WERI-Rb-1 (cell line): ENCODE results near the gene LRIG1.

Experiments
- DNase-seq: peaks from one replicate; pipeline ENCODE4 v3.0.0-alpha.2; 2020
- H3K27ac ChIP-seq: fragments of 250-450 bp; sonication (Bioruptor Pico); 2 replicates; pipeline ENCODE4 v1.5.1; 2020; ENCODE audit warnings: mild to moderate bottlenecking, moderate library complexity
- H3K27me3 ChIP-seq: fragments of 250-450 bp; sonication (Bioruptor Pico); 2 replicates; pipeline ENCODE4 v1.5.1; 2021; ENCODE audit warnings: mild to moderate bottlenecking, low read depth, moderate library complexity; ENCODE audit not compliant: insufficient read depth, severe bottlenecking
- H3K36me3 ChIP-seq: fragments of 250-450 bp; sonication (Bioruptor Pico); 2 replicates; pipeline ENCODE4 v1.5.1; 2020; ENCODE audit warnings: mild to moderate bottlenecking, moderate library complexity
- H3K4me3 ChIP-seq: 2 replicates; pipeline ENCODE4 v1.5.1; 2011; ENCODE audit warnings: low read depth, mild to moderate bottlenecking, control low read depth, low read length
- H3K9me3 ChIP-seq: fragments of 250-450 bp; sonication (Bioruptor Pico); 2 replicates; pipeline ENCODE4 v1.5.1; 2021; ENCODE audit warnings: mild to moderate bottlenecking, moderate library complexity; ENCODE audit not compliant: severe bottlenecking
- TF ChIP-seq, protein P1 (sequence below): IDR thresholded peaks from 2 replicates; pipeline ENCODE4 v1.5.1; 2011; ENCODE audit warnings: low read depth, mild to moderate bottlenecking, control low read depth, inconsistent platforms, low read length

Gene LRIG1

GRCh38 chr3:66342717-66343356 is 158.0 kb downstream of the LRIG1 start:
- Histone ChIP-seq H3K27me3 (no peaks in the 10 kb centered on the region), H3K27ac (no peak overlapping the region), H3K4me3 (no peak overlapping the region), H3K36me3 (no peaks in the 10 kb centered on the region), H3K9me3 (no peaks in the 10 kb centered on the region)
- DNase-seq: no peak
- TF ChIP-seq, protein P1, sequence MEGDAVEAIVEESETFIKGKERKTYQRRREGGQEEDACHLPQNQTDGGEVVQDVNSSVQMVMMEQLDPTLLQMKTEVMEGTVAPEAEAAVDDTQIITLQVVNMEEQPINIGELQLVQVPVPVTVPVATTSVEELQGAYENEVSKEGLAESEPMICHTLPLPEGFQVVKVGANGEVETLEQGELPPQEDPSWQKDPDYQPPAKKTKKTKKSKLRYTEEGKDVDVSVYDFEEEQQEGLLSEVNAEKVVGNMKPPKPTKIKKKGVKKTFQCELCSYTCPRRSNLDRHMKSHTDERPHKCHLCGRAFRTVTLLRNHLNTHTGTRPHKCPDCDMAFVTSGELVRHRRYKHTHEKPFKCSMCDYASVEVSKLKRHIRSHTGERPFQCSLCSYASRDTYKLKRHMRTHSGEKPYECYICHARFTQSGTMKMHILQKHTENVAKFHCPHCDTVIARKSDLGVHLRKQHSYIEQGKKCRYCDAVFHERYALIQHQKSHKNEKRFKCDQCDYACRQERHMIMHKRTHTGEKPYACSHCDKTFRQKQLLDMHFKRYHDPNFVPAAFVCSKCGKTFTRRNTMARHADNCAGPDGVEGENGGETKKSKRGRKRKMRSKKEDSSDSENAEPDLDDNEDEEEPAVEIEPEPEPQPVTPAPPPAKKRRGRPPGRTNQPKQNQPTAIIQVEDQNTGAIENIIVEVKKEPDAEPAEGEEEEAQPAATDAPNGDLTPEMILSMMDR: no peak

- Histone ChIP-seq H3K36me3 (no peaks in the 10 kb centered on the region), H3K4me3 (no peak overlapping the region), H3K27ac (no peak overlapping the region), H3K9me3 (no peaks in the 10 kb centered on the region), H3K27me3 (no peaks in the 10 kb centered on the region)
- no peak for DNase-seq
- TF ChIP-seq, protein P1: no peak
Observed at GRCh38 chr3:66338927-66339326, 161.9 kb downstream of the LRIG1 start.

GRCh38 chr3:66336333-66336766 is 164.5 kb downstream of the LRIG1 start:
- TF ChIP-seq, protein P1: no peak

DNA sequence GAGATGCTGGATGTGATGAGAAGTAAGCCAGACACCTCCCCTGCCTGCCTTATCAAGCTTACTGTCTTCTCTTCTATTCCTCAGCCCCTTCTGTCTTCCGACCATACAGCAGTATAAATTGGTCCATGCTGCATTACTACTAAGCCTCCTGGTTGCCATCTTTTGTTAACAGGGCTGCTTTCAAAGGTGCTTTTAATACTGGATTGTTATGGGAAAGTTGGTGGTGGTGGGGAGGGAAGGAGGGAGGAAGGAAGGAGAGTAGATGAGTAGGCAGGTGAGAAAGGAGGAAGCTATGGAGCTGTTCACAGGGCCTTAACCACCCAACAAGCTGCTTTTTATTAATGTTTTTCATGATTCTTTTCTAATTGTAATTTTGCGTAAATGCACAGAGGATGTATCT is 165.2 kb downstream of the LRIG1 start:
- no peak overlapping the region for H3K27ac ChIP-seq
- no peak overlapping the region for H3K4me3 ChIP-seq
- H3K9me3 ChIP-seq: no peaks in the 10 kb centered on the region
- TF ChIP-seq, protein P1: no peak
- DNase-seq: no peak
- no peaks in the 10 kb centered on the region for H3K27me3 ChIP-seq
- no peaks in the 10 kb centered on the region for H3K36me3 ChIP-seq

More at GRCh38 chr3:66336333-66336766, 164.5 kb downstream of the LRIG1 start:
- Histone ChIP-seq H3K36me3 (no peaks in the 10 kb centered on the region), H3K27ac (no peak overlapping the region), H3K4me3 (no peak overlapping the region), H3K27me3 (no peaks in the 10 kb centered on the region), H3K9me3 (no peaks in the 10 kb centered on the region)
- DNase-seq: no peak
